Activated T-helper 9 cell treated with anti-CD3 and anti-CD28 coated beads, Interleukin-2, amount 50 U/mL, for 16 hours (primary cell): ENCODE measurements around the gene NEIL3.
"Not testable (repeated sequence)": the region's sequence is repeated elsewhere in the genome, so short reads cannot be mapped to it uniquely, and the experiment has no call there.

ENCODE experiments used
- DNase-seq: peaks from one replicate; pipeline ENCODE4 v3.0.0-alpha.2; 2020; ENCODE audit warnings: low read depth

The NEIL3 gene

DNA sequence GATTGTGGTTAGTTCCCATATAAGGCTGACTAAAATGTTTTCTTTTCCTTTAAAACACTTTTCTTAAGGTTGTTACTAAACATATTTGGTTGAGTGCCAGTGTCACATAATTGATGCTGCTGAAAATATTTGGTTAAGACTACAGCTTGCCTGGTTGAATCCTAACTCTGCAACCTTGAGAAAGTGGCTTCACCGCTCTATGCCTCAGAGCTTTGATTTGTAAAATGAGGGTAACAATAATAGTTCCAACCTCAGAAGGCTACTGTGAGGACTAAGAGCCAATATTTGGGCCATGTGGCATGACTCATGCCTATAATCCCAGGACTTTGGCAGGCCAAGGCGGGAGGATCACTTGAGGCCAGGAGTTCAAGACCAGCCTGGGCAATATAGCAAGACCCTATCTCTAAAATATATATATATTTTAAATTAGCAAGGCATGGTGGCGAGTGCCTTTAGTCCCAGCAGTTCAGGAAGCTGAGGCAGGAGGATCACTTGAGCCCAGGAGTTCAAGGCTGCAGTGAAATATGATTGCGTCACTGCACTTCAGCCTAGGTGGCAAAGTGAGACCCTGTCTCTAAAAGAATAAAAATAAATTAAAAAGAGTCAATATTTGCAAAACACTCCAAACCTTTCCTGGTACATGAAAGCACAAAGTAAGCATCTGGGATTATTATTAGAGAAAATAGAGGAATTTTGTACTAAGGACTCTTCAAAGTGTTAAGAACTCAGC is 7.1 kb upstream of the NEIL3 start:
- DNase-seq, result no peak

DNA sequence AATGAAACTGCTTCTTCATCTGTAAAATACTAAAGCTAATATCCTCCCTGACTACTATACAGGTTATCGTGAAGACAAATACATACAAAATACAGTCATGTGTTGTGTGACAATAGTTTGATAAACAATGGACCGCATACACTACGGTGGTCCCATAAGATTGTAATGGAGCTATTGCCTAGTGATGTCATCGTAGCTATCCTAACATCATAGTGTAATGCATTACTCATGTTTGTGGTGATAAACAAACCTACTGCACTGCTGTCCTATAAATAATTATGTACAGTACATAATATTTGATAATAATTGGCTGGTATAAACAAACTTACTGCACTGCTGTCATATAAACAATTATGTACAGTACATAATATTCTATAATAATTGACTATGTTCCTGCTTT is 5.6 kb upstream of the NEIL3 start:
- DNase-seq, result no peak

- DNase-seq, result not testable (repeated sequence)
Measured at GRCh38 chr4:177304864-177305263, 4.8 kb upstream of the NEIL3 start.

- no peak for DNase-seq
Measured at GRCh38 chr4:177308125-177308524, 1.5 kb upstream of the NEIL3 start.

GRCh38 chr4:177308847-177309521 is 690 bp upstream of the NEIL3 start:
- DNase-seq, result no peak

GRCh38 chr4:177311589-177311988 is 1.9 kb downstream of the NEIL3 start:
- no peak for DNase-seq

DNA sequence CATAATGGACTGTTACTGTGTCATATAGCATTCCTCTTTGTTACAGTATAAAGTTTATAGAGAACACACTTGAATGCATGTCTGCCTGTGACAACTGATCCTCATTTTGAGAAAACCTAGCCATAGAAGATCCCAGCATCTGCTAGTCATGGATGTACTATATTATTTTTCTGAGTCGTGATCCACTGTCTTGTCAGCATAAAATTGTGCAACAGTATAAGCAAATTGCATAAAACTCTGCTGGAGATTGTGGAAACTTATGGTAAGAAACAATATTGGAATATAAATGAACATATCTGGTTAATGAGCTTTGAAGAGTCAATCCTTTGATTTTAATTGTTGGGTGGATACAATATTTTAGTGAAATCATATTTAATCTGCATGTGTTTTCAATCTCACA is 3.6 kb downstream of the NEIL3 start:
- DNase-seq, result no peak

DNA sequence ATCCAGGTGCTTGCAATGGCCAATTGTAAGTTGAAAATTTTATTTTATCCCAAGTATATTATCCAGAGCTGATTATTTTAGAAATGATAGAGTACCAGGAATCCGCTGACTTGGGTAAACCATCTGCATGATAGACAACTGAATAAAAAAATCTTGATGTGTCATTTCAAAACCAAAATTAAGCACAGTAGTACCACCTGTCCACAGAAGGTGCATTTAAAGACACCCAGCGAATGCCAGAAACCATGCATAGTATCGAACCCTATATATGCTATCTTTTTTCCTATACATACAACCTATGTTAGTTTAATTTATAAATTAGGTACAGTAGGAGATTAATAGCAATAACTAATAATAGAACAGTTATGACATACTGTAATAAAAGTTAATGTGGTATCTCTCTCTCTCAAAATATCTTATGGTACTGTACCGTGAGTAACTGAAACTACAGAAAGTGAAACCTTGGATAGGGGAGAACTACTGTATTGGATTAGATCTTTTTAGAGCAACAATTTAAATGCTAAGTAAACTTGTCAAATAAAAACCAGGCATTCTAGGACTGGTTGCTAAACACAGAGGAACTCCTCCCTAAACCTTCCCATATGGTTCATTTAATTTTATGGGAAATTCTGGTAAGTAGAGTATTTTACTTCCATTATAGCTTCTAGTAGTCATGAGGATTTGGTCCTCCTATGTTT is 6.2 kb downstream of the NEIL3 start:
- no peak for DNase-seq

DNA sequence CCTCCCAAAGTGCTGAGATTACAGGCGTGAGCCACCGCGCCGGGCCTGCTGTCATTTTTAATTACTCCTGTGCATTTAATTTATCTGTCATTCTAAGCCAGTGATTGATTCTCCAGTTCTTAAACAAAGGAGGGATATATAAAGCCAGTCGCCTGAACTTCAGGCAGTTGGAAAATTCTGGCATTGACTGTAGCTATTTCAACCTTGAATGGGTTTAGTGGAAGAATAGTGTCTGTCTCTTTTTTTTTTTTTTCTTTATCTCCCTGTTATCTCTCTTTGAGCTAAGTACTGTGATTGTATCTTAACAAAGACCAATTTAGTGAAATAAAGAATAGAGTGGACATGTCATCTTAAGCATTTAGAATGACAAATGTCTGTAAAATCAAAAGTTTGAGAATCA is 11.0 kb downstream of the NEIL3 start:
- no peak for DNase-seq

GRCh38 chr4:177321647-177322046 is 12.0 kb downstream of the NEIL3 start:
- no peak for DNase-seq

GRCh38 chr4:177322266-177322665 is 12.6 kb downstream of the NEIL3 start:
- DNase-seq, result no peak

- no peak for DNase-seq
Measured at GRCh38 chr4:177322881-177323280, 13.2 kb downstream of the NEIL3 start.

DNA sequence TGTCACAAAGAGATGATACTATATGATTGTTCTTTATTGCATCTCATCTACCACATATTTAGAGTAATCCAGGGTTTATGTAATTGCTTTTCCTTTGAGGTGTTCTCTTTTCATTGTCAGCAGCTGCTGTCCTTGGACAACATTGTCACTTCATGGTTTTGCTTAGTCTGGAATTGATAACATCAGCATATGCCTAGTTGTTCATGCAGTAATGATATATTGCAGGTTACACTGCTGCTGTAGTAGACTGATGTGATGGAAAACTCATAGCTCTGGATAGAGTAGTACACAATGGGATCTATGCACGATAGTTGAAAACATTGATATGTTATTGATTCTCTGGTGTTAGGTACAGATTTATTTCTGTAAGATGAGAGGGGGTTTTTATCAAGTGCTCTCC is 13.7 kb downstream of the NEIL3 start:
- no peak for DNase-seq

DNA sequence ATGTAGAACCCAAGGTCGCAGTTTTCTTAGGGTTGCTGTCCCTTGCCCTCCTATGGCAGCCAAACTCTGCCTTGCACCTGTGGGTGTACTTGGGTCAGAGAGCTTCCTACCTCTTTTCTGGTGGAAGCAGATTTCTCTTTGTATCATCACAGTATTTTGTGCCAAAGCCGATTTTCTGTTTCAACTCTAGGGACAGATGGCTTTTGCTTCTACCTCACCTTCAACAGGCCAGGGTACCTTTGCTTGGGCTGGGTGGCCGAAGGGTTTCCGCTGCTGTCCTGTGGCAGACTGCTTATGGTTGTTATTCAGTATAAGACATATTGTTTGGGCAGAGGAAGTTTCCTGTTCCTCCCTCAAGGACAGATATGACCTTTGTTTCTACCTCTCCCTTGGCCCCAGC is 22.4 kb downstream of the NEIL3 start:
- DNase-seq, result no peak

DNA sequence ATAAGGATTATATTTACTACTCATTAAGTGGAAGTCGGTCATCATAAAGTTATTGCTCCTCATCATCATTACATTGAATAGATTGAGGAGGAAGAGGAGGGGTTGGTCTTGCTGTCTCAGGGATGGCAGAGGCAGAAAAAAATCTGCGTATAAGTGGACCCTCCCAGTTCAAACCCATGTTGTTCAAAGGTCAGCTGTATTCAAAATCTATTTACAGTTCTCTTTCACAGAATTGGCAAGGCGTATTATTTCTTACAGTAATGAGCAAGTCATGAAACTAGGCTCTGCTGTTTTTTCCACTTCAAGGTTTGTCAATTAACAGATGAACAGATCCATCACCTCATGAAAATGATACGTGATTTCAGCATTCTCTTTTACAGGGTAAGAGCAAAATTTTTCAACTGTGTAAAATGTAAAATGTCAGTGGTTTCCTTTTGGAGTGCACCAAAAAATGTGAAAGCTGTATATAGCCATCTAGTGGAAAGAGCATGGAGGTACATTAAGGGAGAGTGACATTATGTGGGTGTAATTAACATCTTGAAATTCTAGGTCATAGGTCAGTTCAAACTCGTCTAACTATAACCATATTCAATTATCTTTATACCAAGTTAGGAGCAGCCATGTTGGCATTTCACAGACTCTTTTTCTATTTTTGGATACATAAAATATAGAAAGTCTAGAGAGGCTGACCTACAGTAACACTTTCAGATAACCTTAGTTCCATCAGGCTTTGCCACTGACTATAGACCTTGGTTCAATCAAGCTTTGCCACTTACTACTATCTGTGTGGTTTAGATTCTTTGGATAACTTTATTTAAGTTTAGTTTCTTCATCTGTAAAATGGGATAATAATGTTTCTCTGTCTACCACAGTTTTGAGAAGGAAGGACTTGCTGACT is 30.1 kb downstream of the NEIL3 start:
- no peak for DNase-seq

GRCh38 chr4:177348348-177348747 is 38.7 kb downstream of the NEIL3 start:
- no peak for DNase-seq

GRCh38 chr4:177349191-177349590 is 39.5 kb downstream of the NEIL3 start:
- no peak for DNase-seq

DNA sequence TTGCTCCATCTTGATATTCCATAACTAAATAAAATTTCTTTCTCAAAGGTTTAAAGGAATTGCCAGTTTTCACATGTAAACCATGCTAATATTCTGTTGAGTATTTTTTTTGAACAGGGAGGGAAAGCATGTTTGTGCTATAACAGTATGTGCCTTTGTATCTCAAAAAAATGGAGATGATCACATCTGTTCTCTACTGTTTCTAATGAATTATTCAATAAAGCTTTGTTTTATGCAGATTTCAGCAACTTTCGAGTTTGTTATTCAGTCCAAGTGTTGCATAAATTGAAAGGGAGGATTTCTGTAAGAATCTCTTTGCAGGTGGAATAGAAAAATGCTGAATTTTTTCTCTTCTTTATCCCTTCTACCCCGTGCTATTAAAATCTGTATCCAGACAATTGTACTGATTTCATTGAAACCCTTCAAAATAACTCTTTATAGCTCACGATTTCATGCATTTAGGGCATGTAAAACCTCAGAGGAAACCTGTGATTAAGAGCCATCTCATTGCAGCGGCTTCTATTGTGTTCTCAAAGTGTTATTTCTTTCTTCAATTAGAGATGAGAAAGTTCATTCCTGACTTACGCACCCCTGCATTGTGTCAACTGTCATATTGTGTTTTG is 42.1 kb downstream of the NEIL3 start:
- DNase-seq, result no peak

- no peak for DNase-seq
Measured at GRCh38 chr4:177356206-177356605, 46.5 kb downstream of the NEIL3 start.

GRCh38 chr4:177356921-177357320 is 47.2 kb downstream of the NEIL3 start:
- no peak for DNase-seq

DNA sequence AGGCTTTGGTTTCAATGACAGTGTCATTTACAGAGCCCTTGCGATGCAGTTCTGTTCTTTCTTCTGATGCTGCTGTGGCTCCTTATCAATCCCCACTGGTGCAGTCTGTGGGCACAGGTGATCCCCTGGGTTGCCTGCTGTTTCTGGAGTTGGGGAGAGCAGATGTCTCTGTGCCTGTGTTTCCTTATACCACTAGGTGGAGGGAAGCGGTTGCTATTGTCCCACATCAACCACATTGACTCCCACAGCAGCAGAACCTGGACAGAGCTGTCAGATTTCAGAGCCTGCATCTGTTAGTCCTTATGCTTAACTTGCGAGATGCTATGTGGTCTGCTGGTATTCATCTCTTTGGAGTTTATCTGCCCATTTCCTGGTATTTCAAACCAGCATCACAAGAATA is 57.7 kb downstream of the NEIL3 start:
- DNase-seq, result no peak

DNA sequence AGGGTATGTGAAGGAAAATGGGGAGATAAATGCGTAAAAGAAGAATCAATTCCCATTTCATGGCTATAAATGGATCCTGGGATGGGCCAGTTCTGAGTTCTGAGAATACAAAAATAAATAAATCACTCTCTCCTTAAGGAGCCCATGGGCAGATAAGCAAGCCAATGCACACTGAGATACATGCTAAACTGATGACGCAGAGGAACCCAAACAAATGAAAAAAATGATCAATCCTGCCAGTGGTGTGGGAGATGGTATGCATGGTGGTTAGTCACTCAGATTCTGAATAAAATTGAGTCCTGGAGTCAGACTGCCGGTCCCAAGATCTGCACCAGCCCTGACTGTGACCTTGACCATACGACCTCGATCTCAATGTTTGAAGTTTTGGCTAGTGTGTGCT is 59.7 kb downstream of the NEIL3 start:
- no peak for DNase-seq
